ENCODE results near the gene MDFIC.

DNA sequence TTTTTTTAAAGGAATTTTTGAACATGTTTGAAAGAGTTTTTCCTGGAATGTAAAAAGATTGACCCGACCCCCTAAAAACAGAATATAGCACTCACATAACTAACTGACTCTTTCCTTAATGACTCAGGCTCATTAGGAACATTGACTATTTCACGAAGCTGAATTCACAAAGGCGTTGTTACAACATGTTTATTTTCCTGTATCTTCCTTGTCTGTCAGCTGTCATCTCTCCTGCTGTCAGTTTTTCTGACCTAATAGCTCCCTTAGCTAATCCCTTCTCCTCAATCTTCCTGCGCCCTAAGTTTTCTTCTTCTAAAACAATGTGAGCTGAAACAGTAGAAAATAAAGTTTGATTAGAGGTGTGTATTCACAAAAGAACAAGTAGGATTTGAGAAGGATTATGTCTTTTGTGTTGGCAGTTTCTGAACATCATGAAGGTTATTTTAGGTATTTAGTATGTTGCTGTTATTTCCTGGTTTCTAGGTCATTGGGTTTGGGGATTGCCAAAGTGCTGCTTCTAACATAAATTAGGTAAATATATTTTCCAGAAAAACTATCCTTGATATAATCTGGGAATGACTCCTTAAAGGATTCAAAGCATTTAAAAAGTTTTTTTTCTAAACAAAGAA lies 4.6 kb upstream of the MDFIC start:
- TF ChIP-seq, protein P1, sequence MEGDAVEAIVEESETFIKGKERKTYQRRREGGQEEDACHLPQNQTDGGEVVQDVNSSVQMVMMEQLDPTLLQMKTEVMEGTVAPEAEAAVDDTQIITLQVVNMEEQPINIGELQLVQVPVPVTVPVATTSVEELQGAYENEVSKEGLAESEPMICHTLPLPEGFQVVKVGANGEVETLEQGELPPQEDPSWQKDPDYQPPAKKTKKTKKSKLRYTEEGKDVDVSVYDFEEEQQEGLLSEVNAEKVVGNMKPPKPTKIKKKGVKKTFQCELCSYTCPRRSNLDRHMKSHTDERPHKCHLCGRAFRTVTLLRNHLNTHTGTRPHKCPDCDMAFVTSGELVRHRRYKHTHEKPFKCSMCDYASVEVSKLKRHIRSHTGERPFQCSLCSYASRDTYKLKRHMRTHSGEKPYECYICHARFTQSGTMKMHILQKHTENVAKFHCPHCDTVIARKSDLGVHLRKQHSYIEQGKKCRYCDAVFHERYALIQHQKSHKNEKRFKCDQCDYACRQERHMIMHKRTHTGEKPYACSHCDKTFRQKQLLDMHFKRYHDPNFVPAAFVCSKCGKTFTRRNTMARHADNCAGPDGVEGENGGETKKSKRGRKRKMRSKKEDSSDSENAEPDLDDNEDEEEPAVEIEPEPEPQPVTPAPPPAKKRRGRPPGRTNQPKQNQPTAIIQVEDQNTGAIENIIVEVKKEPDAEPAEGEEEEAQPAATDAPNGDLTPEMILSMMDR (IDR thresholded peaks at IDR 0.05) = no peak
- TF ChIP-seq EZH2 (IDR thresholded peaks at IDR 0.05; ENCODE audit: borderline replicate concordance, insufficient read depth, low read depth, low read length, poor library complexity, severe bottlenecking) = no peak

All from B cell (primary cell).